Measurements from ENCODE around the gene DNAH17. TPM values are rescaled to one million over a fixed set of nuclear protein-coding genes. Genes with fewer than 3 reads are reported as not detected.

DNAH17 gene
- total and polyA plus RNA-seq, 2 donors (not counting 3 experiments of a cell fraction or from before 2014, with no cell fraction given), result not detected

- FAIRE-seq, result no peak
- CTCF ChIA-PET, result interaction anchor here (0.6 to 0.7 kb wide), 2 partner anchors 98 to 152 kb away, joined by 3 read pairs; no protein-coding TSS in a partner anchor
These were observed 39.9 kb downstream of the DNAH17 start for GRCh38 chr17:78537217-78537860.

More at GRCh38 chr17:78537217-78537860, 39.9 kb downstream of the DNAH17 start:
- intact Hi-C loops (cut with micrococcal nuclease) (no loop called here), dilution Hi-C loops (cut with MboI; ENCODE audit: extremely low pct_ligation_motif_present, low sequenced_read_pairs) (no loop called here)
- no peaks in the 10 kb centered on the region for H3K9me1 ChIP-seq (replicated peaks; ENCODE audit: control insufficient read depth, extremely low read depth, insufficient read depth, low read length)
- H3K27me3 ChIP-seq (ENCODE audit: control insufficient read depth in 2 of 2, insufficient read depth in 2 of 2, low read length in 2 of 2), result peaks cover 0 to 1% of the 10 kb centered on the region in 2 experiments
- no peaks in the 10 kb centered on the region for H3K9me3 ChIP-seq (replicated peaks; ENCODE audit: control insufficient read depth, insufficient read depth, low read length)
- H3K9ac ChIP-seq (replicated peaks; ENCODE audit: extremely low read depth, insufficient read depth, low read length), result no peak overlapping the region
- POLR2A ChIA-PET, result no interaction called here
- H3K36me3 ChIP-seq (ENCODE audit: control insufficient read depth in 2 of 2, extremely low read depth in 1 of 2, insufficient read depth in 2 of 2, low read length in 2 of 2), result no peaks in the 10 kb centered on the region
- H3K4me2 ChIP-seq (ENCODE audit: insufficient read depth, low read length), result no peak overlapping the region
- no peak overlapping the region for H2AFZ ChIP-seq (ENCODE audit: low read depth, low read length)
- no peak for DNase-seq (ENCODE audit: low read depth, low spot score)
- no peaks in the 10 kb centered on the region for H3K4me1 ChIP-seq (ENCODE audit: control insufficient read depth, extremely low read depth, insufficient read depth, low read length)
- BruUV-seq (replicated peaks), result no TSS peak
- H3K79me2 ChIP-seq (ENCODE audit: control insufficient read depth, insufficient read depth, low read length), result no peaks in the 10 kb centered on the region
- H4K20me1 ChIP-seq (replicated peaks; ENCODE audit: control insufficient read depth, extremely low read depth, insufficient read depth, low read length), result no peaks in the 10 kb centered on the region
- TF ChIP-seq MAX (IDR thresholded peaks at IDR 0.05; ENCODE audit: insufficient read depth, insufficient read length) (no peak), CTCF (IDR thresholded peaks at IDR 0.05; ENCODE audit: extremely low read depth in 1 of 2, insufficient read depth in 1 of 2, low read depth in 1 of 2, low read length in 2 of 2) (no peak), JUN (IDR thresholded peaks at IDR 0.05; ENCODE audit: borderline replicate concordance, insufficient read depth, insufficient read length, low read depth) (no peak), EZH2 (IDR thresholded peaks at IDR 0.05; ENCODE audit: borderline replicate concordance, low read depth, low read length, severe bottlenecking) (no peak), MYC (IDR thresholded peaks at IDR 0.05; ENCODE audit: low read depth, low read length) (no peak), GATA2 (IDR thresholded peaks at IDR 0.05; ENCODE audit: insufficient read depth, insufficient read length, low read depth, low read length) (no peak), POLR2AphosphoS5 (IDR thresholded peaks at IDR 0.05; ENCODE audit: insufficient read depth, low read depth, low read length) (no peak), FOS (IDR thresholded peaks at IDR 0.05; ENCODE audit: borderline replicate concordance, insufficient read depth, low read length) (no peak), POLR2A (IDR thresholded peaks at IDR 0.05; ENCODE audit: low read depth, low read length) (no peak)
- H3K27ac ChIP-seq (ENCODE audit: insufficient read depth, low read depth, low read length), result no peak overlapping the region
- H3K4me3 ChIP-seq (replicated peaks in 1 of 3; ENCODE audit: insufficient read depth in 1 of 3, low read depth in 1 of 3, low read length in 3 of 3), result no peak overlapping the region

Data from endothelial cell of umbilical vein (primary cell).